SH-SY5Y (cell line): ENCODE results near the gene HBG1.
"Not testable (repeated sequence)": the region's sequence is repeated elsewhere in the genome, so short reads cannot be mapped to it uniquely, and the experiment has no call there.

Experiments used
- GATA2 ChIP-seq: IDR thresholded peaks from 2 replicates; pipeline ENCODE4 v1.6.1; 2011; ENCODE audit warnings: mild to moderate bottlenecking, low read depth, low read length
- GATA3 ChIP-seq: IDR thresholded peaks from 2 replicates; pipeline ENCODE4 v1.6.1; 2011; ENCODE audit warnings: low read depth, mild to moderate bottlenecking, low read length, moderate library complexity

Gene HBG1

DNA sequence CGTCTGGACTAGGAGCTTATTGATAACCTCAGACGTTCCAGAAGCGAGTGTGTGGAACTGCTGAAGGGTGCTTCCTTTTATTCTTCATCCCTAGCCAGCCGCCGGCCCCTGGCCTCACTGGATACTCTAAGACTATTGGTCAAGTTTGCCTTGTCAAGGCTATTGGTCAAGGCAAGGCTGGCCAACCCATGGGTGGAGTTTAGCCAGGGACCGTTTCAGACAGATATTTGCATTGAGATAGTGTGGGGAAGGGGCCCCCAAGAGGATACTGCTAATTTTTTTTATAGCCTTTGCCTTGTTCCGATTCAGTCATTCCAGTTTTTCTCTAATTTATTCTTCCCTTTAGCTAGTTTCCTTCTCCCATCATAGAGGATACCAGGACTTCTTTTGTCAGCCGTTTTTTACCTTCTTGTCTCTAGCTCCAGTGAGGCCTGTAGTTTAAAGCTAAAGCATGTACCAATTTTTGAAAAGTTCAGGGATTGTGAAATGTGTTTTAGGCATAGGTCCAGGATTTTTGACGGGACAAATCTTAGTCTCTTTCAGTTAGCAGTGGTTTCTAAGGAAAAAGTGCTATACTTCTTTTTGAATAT, at the start of gene HBG1:
TSS of gene HBG1 (minus strand) at position 51 of the 590 bp plus-strand sequence. CDS start 53 bp downstream, outside the sequence.
- TF ChIP-seq GATA2, GATA3: not testable (repeated sequence)

DNA sequence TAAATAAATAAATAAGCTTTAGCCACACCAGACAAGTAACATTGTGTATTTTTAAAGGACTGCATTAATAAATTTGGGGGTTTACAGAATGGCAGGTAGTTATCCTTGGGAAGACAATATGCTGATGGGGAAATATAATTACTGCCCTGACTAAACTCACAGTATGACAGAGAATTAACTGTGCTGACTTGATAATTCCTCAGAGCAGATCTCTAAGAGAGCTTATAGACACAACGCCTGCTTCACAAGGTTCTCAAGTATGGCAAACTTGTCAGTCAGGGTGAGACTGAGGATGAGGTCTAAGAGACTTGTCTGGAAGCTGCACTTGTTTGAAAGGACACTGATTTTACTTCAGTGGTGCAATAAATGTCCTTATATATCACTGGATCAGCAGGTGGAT, 48.8 kb upstream of the HBG1 start:
- TF ChIP-seq GATA2 (no peak), GATA3 (no peak)

DNA sequence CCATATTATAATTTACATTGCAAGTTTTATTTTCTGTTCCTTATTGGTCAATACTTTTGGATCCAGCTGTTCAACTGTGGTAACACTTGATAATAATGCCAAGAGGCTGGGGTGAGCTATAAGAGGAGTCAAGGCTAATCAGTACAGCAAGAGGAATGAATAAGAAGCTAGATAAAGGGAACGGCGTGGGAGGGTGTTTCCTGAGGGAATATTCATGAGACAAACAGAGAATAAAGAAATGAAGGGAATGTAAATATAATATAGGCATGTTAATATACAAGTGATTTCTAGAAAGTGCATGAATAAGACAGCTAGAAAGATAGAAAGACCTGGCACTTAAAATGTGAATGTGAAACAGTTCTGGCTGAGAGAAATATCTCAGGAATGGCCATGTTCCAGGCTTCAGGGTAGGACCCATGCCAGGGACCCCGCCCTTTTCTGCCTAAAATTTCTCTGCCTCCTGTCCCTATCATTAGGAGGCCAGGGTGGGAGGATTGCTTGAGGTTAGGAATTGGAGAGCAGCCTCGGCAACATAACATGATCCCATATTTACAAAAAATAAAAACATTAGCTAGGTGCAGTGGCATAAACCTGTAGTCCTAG, 48.2 kb upstream of the HBG1 start:
- TF ChIP-seq GATA3 (no peak), GATA2 (no peak)

DNA sequence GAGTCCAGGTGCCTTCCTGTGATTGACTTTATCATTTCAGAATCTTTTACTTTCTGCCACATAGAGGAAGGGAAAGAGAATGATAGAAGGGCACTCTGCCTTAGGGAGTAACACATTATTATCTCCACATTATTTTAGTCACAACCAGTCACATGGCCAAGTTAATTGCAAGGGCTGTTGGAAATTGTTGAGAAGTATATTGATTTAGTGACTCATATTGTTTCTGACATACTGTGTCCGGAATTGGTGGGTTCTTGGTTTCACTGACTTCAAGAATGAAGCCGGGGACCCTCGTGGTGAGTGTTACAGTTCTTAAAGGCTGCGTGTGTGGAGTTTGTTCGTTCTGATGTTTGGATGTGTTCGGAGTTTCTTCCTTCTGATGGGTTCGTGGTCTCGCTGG, 43.4 kb upstream of the HBG1 start:
- no peak for TF ChIP-seq GATA3
- TF ChIP-seq GATA2: no peak

DNA sequence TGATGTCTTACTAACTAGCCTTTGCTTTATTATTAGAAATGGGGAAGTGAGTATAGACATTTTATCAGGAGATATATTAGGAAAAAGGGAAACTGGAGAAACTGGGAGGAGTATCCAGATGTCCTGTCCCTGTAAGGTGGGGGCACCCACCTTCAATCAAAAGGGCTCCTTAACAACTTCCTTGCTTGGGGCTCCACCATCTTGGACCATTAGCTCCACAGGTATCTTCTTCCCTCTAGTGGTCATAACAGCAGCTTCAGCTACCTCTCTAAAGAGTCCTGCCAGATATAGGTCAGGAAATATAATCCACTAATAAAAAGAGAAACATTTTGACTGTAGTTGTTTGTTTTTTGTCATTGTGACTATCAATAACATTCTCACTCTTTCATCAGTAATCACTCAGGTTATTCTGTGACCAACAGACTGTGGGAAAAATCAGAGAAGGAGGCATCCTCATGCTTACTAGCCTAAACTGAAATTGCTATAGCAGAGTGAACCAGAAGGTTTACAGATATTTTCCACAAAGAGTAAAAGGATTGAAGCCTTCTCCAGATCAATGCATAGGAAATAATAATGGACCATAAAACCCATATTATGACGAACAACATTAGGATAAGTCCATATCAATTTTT, 41.7 kb upstream of the HBG1 start:
- TF ChIP-seq GATA2 (no peak), GATA3 (no peak)

DNA sequence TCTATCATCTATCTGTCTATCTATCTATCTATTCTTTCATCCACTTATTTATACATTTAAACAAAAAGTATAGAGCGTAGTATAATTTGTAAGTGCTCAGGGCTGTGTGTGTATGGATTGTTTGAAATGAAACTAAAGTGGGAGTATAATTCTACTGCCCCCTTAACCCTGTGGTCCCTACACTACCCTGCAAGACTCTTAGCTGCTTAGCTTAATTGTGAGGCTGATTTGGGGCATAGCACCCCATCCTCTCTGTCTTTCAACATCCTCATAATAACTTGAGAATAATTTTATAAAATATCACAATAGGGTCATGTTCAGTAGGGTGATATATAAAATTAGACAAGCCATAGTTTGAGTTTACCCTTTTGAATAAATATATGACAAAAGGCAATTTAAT, 40.4 kb upstream of the HBG1 start:
- TF ChIP-seq GATA2 (no peak), GATA3 (no peak)

DNA sequence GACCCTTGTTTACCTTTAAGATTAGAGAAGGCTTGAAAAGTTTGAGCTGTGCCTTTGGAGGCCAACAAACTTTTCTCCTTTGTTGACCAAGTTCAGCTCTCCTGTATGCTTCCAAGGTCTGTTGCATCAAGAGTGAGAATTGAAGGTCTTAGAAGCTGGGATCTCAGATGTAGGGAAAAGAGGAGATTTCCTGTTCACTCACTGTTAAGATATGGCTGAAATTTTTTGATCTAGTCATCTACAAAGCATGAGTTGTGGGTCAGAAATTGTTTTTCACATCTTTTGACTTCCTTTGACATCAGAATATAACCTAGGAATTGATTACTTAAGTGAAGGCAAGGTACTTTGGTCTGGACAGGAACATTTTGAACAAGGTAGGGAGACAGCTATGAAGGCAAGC, 40.0 kb upstream of the HBG1 start:
- TF ChIP-seq GATA2 (no peak), GATA3 (no peak)

DNA sequence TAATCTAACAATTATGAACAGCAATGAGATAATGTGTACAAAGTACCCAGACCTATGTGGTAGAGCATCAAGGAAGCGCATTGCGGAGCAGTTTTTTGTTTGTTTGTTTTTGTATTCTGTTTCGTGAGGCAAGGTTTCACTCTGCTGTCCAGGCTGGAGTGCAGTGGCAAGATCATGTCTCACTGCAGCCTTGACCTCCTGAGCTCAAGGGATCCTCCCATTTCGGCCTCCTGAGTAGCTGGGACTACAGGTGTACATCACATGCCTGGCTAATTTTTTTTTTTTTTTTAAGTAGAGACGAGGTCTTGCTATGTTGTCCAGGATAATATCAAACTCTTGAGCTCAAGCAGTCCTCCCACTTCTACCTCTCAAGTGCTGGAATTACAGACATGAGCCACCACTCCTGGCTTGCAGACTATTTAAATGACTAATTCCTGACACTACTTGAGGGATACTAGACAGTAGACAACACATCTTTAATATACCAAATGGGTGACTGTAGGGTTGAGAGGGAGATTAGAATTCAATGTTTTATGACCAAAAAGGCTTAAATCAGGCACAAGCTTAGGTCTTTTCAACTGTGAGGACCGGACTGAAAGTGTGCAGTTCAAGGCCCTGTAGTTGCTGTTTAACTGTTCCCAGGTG, 39.4 kb upstream of the HBG1 start:
- TF ChIP-seq GATA2 (no peak), GATA3 (no peak)

DNA sequence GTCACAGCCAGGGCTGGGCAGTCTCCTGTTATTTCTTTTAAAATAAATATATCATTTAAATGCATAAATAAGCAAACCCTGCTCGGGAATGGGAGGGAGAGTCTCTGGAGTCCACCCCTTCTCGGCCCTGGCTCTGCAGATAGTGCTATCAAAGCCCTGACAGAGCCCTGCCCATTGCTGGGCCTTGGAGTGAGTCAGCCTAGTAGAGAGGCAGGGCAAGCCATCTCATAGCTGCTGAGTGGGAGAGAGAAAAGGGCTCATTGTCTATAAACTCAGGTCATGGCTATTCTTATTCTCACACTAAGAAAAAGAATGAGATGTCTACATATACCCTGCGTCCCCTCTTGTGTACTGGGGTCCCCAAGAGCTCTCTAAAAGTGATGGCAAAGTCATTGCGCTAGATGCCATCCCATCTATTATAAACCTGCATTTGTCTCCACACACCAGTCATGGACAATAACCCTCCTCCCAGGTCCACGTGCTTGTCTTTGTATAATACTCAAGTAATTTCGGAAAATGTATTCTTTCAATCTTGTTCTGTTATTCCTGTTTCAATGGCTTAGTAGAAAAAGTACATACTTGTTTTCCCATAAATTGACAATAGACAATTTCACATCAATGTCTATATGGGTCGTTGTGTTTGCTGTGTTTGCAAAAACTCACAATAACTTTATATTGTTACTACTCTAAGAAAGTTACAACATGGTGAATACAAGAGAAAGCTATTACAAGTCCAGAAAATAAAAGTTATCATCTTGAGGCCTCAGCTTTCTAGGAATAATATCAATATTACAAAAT, 38.6 kb upstream of the HBG1 start:
- no peak for TF ChIP-seq GATA2
- TF ChIP-seq GATA3: no peak

DNA sequence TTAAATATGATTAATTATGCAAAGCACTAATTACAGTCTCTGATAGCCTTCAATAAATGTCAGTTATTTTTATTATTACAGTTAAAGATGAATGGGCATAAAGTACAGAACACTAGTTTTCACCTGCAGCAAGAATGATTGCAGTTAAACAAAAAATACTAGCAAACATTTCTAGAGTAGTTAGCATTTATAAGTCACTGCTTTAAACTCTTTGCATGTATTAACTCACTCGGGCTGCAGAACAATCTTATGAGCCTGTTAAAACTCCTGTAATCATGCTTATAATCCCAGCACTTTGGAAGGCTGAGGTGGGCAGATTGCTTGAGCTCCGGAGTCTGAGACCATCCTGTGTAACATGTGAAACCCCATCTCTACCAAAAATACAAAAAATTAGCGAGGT, 37.2 kb upstream of the HBG1 start:
- TF ChIP-seq GATA3 (no peak), GATA2 (no peak)

DNA sequence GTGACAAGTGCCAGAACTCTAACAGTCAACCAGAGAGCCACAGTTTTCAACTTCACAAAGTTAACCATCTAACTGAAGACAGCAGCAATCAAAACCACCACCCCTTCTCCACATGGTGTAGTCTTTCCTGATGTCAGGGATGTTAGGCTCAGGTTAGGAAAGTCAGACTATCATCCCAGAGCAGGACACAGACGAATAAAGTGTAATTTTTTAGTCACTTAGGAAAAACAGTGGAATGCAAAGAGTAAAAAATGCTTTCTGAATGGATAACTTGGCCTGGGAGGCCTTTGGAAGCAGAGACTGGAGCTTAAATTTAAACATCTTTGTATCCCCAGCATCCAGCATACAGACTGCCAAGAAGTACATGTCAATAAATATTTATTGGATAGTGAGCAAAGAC, 36.7 kb upstream of the HBG1 start:
- no peak for TF ChIP-seq GATA3
- TF ChIP-seq GATA2: no peak

DNA sequence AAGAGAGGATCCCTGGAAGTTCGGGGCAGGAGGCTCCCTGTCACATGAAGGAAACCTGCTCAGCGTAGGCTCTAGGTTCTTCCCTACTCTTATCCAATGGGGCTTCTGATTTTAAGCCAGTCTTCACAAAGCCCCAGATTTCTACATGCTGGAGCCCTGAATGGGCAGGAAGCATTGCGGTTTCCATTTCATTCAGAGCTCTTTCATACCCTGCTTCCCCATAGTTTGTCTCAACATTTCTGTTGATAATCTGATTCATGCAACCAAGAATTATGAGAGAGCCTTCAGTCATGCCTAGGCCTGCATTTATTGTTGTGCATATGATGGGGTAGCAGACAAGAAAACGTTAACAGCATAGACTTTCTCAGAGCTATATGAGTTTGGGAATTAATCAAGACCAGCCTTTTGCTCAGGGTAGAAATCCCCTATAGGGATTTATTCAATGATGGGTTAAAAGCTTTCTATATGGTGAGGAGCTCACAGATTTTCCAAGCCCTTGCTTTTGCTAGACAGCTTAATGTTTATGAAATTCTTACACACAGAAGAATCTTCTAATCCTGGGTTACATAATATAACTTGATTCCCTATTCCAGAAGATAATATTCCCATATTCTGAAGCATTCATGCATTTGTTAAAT, 36.2 kb upstream of the HBG1 start:
- TF ChIP-seq GATA3: no peak
- no peak for TF ChIP-seq GATA2

DNA sequence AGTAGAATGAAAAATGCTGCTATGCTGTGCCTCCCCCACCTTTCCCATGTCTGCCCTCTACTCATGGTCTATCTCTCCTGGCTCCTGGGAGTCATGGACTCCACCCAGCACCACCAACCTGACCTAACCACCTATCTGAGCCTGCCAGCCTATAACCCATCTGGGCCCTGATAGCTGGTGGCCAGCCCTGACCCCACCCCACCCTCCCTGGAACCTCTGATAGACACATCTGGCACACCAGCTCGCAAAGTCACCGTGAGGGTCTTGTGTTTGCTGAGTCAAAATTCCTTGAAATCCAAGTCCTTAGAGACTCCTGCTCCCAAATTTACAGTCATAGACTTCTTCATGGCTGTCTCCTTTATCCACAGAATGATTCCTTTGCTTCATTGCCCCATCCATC, 35.0 kb upstream of the HBG1 start:
- TF ChIP-seq GATA2: no peak
- TF ChIP-seq GATA3: no peak

DNA sequence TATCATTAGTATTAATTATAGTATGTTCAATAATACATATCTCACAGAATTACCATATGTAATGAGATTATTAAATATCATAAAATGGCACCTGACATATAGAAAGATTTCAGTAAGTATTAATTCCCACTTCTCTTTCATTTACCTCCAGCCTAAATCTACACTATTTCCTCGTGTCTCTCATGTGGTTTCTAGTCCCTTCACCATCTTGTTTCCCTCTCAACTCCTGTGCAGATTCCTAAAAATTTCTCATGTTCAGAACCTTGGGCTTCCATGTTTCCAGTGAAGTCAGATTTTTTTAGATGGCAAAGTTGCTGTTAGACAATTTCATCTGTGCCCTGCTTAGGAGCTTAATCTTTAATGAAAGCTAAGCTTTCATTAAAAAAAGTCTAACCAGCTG, 34.2 kb upstream of the HBG1 start:
- TF ChIP-seq GATA2 (no peak), GATA3 (no peak)

DNA sequence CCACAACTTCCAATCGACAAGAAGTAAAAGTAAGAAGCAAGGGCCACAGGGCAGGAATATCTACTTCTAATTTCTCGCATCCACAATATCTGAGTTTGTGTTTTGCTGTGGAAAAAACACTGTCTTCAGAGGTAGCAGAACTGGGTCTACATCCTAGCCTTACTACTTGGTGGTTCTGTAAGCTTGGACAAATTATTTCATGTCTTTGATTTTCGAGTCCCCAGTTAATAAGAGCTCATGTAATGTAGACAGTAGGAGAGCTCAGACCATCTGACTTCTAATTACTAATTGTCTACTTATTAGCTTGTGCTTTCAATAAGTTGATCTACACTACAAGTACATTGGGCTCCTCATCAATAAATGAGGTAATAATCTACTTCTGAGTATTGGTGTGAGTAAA, 33.4 kb upstream of the HBG1 start:
- no peak for TF ChIP-seq GATA2
- no peak for TF ChIP-seq GATA3
